PC-3 (cell line): ENCODE results near the gene BTBD16. TPM values are rescaled to one million over a fixed set of nuclear protein-coding genes. Genes with fewer than 3 reads are reported as not detected.

ENCODE experiments used
- ATAC-seq: fragments of 200-7000 bp; cut with Tn5 transposase; 2 replicates; pipeline ENCODE4 v1.9.1; 2020; ENCODE audit warnings: mild to moderate bottlenecking, moderate library complexity
- BruUV-seq: library from RNA; stranded (reverse); fragments of 400-500 nt; replicated peaks from 2 replicates; lab custom pipeline; 2021; lab: Mats Ljungman, UMichigan
- CTCF ChIA-PET: fragments of 300-600 bp; sonication (Branson Sonifier 250); formaldehyde crosslinking; loops from one replicate; lab custom pipeline; 2022; ENCODE audit warnings: antibody characterized with exemption; lab: Charles Lee
- POLR2A ChIA-PET: fragments of 300-600 bp; sonication (Branson Sonifier 250); formaldehyde crosslinking; loops from one replicate; lab custom pipeline; 2022; ENCODE audit warnings: antibody characterized with exemption; ENCODE audit not compliant: unreplicated experiment; lab: Charles Lee
- DNase-seq: peaks from one replicate; pipeline ENCODE4 v3.0.0-alpha.2; 2015
- H2AFZ ChIP-seq: fragments of 300-600 bp; sonication (generic); 2 replicates; pipeline ENCODE4 v1.6.0; 2016; ENCODE audit warnings: antibody characterized with exemption, low read length
- H3F3A ChIP-seq: fragments of 300-600 bp; sonication (generic); one replicate; pipeline ENCODE4 v1.6.0; 2017; ENCODE audit warnings: antibody characterized with exemption, low read length, control low read depth, mild to moderate bottlenecking; ENCODE audit not compliant: unreplicated experiment
- H3K27ac ChIP-seq: fragments of 300-600 bp; sonication (generic); 2 replicates; pipeline ENCODE4 v1.5.1; 2016; ENCODE audit warnings: mild to moderate bottlenecking, low read length
- H3K27me3 ChIP-seq: fragments of 300-600 bp; sonication (generic); 2 replicates; pipeline ENCODE4 v1.6.1; 2016; ENCODE audit warnings: low read length, mixed read lengths
- H3K36me3 ChIP-seq: fragments of 300-600 bp; sonication (generic); 2 replicates; pipeline ENCODE4 v1.6.1; 2016; ENCODE audit warnings: low read depth, mixed run types, low read length, mixed read lengths
- H3K4me1 ChIP-seq: fragments of 300-600 bp; sonication (generic); 2 replicates; pipeline ENCODE4 v1.5.1; 2016; ENCODE audit warnings: low read length; ENCODE audit not compliant: insufficient read depth
- H3K4me2 ChIP-seq: fragments of 300-600 bp; sonication (generic); 2 replicates; pipeline ENCODE4 v1.6.0; 2016; ENCODE audit warnings: low read length
- H3K4me3 ChIP-seq: fragments of 300-600 bp; sonication (generic); 2 replicates; pipeline ENCODE4 v1.5.1; 2016; ENCODE audit warnings: mild to moderate bottlenecking, low read length, mixed read lengths
- H3K79me2 ChIP-seq: fragments of 300-600 bp; sonication (generic); 2 replicates; pipeline ENCODE4 v1.6.1; 2017; ENCODE audit warnings: low read length, mixed read lengths
- H3K9ac ChIP-seq: fragments of 300-600 bp; sonication (generic); 2 replicates; pipeline ENCODE4 v1.6.0; 2016; ENCODE audit warnings: mild to moderate bottlenecking, low read length
- H3K9me2 ChIP-seq: fragments of 300-600 bp; sonication (generic); replicated peaks from 2 replicates; pipeline ENCODE4 v1.6.1; 2016; ENCODE audit warnings: mixed run types, low read length, mixed read lengths
- H3K9me3 ChIP-seq: fragments of 300-600 bp; sonication (generic); 2 replicates; pipeline ENCODE4 v1.6.1; 2016; ENCODE audit warnings: low read length, mixed read lengths
- H4K20me1 ChIP-seq: fragments of 300-600 bp; sonication (generic); 2 replicates; pipeline ENCODE4 v1.6.1; 2016; ENCODE audit warnings: low read length, mixed read lengths
- EZH2 ChIP-seq: fragments of 300-600 bp; sonication (generic); IDR thresholded peaks from one replicate; pipeline ENCODE4 v1.6.1; 2017; ENCODE audit warnings: antibody characterized with exemption, mild to moderate bottlenecking, low read length; ENCODE audit not compliant: unreplicated experiment
- EZH2phosphoT487 ChIP-seq: fragments of 300-600 bp; sonication (generic); IDR thresholded peaks from 2 replicates; pipeline ENCODE4 v1.6.1; 2018; ENCODE audit warnings: mild to moderate bottlenecking, antibody characterized with exemption, low read length, borderline replicate concordance
- intact Hi-C: fragments of 100-400 bp; cut with micrococcal nuclease; formaldehyde crosslinking; loops from 2 replicates; pipeline ENCODE4 v1.9.0; 2023
- total RNA-seq: library from RNA; depleted of rRNA; stranded (reverse); fragments of >200 nt; gene quantifications from 2 replicates; pipeline ENCODE4 v1.2.3, GENCODE V29; 2014
- TF ChIP-seq, protein P1 (sequence below): fragments of 300-600 bp; sonication (generic); conservative IDR thresholded peaks from 2 replicates; pipeline ENCODE4 v1.5.1; 2017; ENCODE audit warnings: antibody characterized with exemption, low read depth, mild to moderate bottlenecking, low read length

The BTBD16 gene
- total RNA-seq, 1 experiment from 2014 or later = not detected

DNA sequence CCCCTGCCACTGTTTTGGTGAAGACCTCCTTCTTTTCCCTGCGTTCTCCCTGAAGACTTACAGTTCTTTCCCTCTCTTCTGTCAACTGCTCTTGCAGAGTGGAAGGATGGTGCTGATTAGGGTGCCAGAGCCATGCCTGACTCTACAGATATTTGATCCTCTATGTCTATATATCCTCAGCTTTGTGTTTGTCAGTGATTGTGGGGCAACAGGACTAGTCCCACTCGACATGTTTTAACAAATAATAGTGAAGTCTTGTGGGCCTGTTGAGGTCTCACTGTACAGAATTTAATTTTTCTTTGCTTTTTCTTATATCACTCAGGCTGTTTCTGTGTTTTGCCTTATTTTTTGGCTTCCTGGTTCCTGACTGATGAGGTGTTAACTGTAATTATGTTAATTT is 108.4 kb downstream of the BTBD16 start:
- intact Hi-C loops = no loop called here
- no peak overlapping the region for H2AFZ ChIP-seq
- no peaks in the 10 kb centered on the region for H3F3A ChIP-seq
- H3K27me3 ChIP-seq = no peaks in the 10 kb centered on the region
- H3K9me2 ChIP-seq = no peaks in the 10 kb centered on the region
- no peak overlapping the region for H3K4me2 ChIP-seq
- ChIA-PET POLR2A (no interaction called here), CTCF (no interaction called here)
- peaks cover 41% of the 10 kb centered on the region for H3K79me2 ChIP-seq
- H3K36me3 ChIP-seq = no peaks in the 10 kb centered on the region
- BruUV-seq = no TSS peak
- no peaks in the 10 kb centered on the region for H3K9me3 ChIP-seq
- TF ChIP-seq, protein P1, sequence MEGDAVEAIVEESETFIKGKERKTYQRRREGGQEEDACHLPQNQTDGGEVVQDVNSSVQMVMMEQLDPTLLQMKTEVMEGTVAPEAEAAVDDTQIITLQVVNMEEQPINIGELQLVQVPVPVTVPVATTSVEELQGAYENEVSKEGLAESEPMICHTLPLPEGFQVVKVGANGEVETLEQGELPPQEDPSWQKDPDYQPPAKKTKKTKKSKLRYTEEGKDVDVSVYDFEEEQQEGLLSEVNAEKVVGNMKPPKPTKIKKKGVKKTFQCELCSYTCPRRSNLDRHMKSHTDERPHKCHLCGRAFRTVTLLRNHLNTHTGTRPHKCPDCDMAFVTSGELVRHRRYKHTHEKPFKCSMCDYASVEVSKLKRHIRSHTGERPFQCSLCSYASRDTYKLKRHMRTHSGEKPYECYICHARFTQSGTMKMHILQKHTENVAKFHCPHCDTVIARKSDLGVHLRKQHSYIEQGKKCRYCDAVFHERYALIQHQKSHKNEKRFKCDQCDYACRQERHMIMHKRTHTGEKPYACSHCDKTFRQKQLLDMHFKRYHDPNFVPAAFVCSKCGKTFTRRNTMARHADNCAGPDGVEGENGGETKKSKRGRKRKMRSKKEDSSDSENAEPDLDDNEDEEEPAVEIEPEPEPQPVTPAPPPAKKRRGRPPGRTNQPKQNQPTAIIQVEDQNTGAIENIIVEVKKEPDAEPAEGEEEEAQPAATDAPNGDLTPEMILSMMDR = no peak
- TF ChIP-seq EZH2phosphoT487 = no peak
- no peak overlapping the region for H3K27ac ChIP-seq
- H3K4me1 ChIP-seq = 0 out of 2 replicates have a peak, but pooled peaks cover 9% of the 10 kb centered on the region
- no peak overlapping the region for H3K4me3 ChIP-seq
- no peak overlapping the region for H3K9ac ChIP-seq
- no peaks in the 10 kb centered on the region for H4K20me1 ChIP-seq
- ATAC-seq (no peak), DNase-seq (no peak)

DNA sequence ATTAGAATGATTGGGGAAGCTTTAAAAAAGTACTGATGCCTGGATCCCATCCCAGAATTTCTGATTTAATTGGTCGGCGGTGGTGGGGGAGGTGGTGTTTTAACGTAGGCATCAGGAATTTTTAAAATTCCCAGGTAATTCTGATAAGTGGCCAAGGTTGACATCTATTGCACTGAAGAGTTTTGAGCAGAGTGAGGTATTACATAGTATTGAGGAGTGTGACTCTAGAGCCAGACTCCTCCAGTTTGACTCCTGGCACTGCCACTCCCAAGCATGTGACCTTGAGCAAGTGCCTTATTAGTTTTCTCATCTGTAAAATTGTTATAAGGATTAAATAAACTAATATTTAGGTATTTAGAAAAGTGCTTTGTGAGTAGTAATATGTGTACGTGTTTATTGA is 109.6 kb downstream of the BTBD16 start:
- Histone ChIP-seq H3F3A (no peaks in the 10 kb centered on the region), H3K27me3 (no peaks in the 10 kb centered on the region), H3K9me2 (no peaks in the 10 kb centered on the region), H3K27ac (no peak overlapping the region), H3K4me2 (no peak overlapping the region), H3K4me1 (peaks cover 12% of the 10 kb centered on the region; the same call in 1 of the 2 replicates), H3K9me3 (no peaks in the 10 kb centered on the region), H4K20me1 (no peaks in the 10 kb centered on the region), H3K4me3 (no peak overlapping the region), H2AFZ (no peak overlapping the region), H3K9ac (no peak overlapping the region), H3K36me3 (no peaks in the 10 kb centered on the region), H3K79me2 (peaks cover 35% of the 10 kb centered on the region)
- intact Hi-C loops = no loop called here
- POLR2A ChIA-PET = no interaction called here
- ATAC-seq = no peak
- no peak for TF ChIP-seq EZH2phosphoT487
- TF ChIP-seq EZH2 = no peak
- TF ChIP-seq, protein P1 = no peak
- DNase-seq = no peak
- no TSS peak for BruUV-seq
- CTCF ChIA-PET = no interaction called here

DNA sequence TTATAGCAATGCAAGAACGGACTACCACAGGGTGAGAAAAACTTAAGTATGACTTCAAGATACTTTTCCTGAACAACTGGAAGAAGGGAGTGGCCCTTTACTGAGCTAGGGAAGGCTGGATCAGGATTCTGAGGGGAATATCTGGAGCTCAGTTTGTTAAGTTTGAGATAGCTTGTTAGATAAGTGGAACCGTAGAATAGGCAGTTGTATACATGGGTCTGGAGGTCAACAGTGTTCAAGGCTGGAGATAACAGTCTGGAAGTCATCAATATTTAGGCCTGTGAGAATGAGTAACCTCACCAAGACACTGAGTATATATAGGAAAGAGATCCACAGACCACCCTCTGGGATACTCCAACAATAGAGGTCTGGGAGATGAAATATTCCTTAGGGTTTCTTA is 110.6 kb downstream of the BTBD16 start:
- H3K4me2 ChIP-seq = no peak overlapping the region
- H2AFZ ChIP-seq = no peak overlapping the region
- H3K36me3 ChIP-seq = no peaks in the 10 kb centered on the region
- POLR2A ChIA-PET = no interaction called here
- intact Hi-C loops = no loop called here
- CTCF ChIA-PET = no interaction called here
- peaks cover 14% of the 10 kb centered on the region; the same call in 1 of the 2 replicates for H3K4me1 ChIP-seq
- no TSS peak for BruUV-seq
- no peak overlapping the region for H3K9ac ChIP-seq
- H3K27me3 ChIP-seq = no peaks in the 10 kb centered on the region
- TF ChIP-seq EZH2phosphoT487 (no peak), EZH2 (no peak)
- TF ChIP-seq, protein P1 = no peak
- ATAC-seq = no peak
- H3K9me2 ChIP-seq = no peaks in the 10 kb centered on the region
- H3K9me3 ChIP-seq = no peaks in the 10 kb centered on the region
- no peaks in the 10 kb centered on the region for H4K20me1 ChIP-seq
- no peak overlapping the region for H3K27ac ChIP-seq
- no peaks in the 10 kb centered on the region for H3F3A ChIP-seq
- peaks cover 31% of the 10 kb centered on the region for H3K79me2 ChIP-seq
- DNase-seq = no peak
- H3K4me3 ChIP-seq = no peak overlapping the region
